ENCODE results near the gene LRRTM4. TPM values are rescaled to one million over a fixed set of nuclear protein-coding genes. Genes with fewer than 3 reads are reported as not detected.
A peak's percentile ranks its signal among the peaks of the same experiment; 100 is the strongest.

Gene LRRTM4
- polyA plus RNA-seq, 1 donor from 2014 or later = 37.1 TPM

- H3K36me3 ChIP-seq (ENCODE audit: insufficient read depth, low read length) = no peaks in the 10 kb centered on the region
- H3K79me2 ChIP-seq (replicated peaks; ENCODE audit: insufficient read depth, low read length) = no peaks in the 10 kb centered on the region
- peaks cover 3% of the 10 kb centered on the region for H3F3A ChIP-seq (ENCODE audit: insufficient read depth, low read length, poor library complexity, severe bottlenecking)
- no peaks in the 10 kb centered on the region for H3K9me2 ChIP-seq (ENCODE audit: insufficient read depth, low read length)
- no peak overlapping the region for H3K4me3 ChIP-seq (ENCODE audit: low read length)
- no peak for TF ChIP-seq SMC3 (conservative IDR thresholded peaks at IDR 0.05; ENCODE audit: poor library complexity)
- no peak for TF ChIP-seq CTCF (IDR thresholded peaks at IDR 0.05; ENCODE audit: poor library complexity, severe bottlenecking)
- TF ChIP-seq EP300 (conservative IDR thresholded peaks at IDR 0.05; ENCODE audit: poor library complexity, severe bottlenecking) = no peak
- TF ChIP-seq EZH2 (IDR thresholded peaks at IDR 0.05; ENCODE audit: borderline replicate concordance, insufficient read depth, low read length, poor library complexity, severe bottlenecking) = no peak
- TF ChIP-seq, protein P1, sequence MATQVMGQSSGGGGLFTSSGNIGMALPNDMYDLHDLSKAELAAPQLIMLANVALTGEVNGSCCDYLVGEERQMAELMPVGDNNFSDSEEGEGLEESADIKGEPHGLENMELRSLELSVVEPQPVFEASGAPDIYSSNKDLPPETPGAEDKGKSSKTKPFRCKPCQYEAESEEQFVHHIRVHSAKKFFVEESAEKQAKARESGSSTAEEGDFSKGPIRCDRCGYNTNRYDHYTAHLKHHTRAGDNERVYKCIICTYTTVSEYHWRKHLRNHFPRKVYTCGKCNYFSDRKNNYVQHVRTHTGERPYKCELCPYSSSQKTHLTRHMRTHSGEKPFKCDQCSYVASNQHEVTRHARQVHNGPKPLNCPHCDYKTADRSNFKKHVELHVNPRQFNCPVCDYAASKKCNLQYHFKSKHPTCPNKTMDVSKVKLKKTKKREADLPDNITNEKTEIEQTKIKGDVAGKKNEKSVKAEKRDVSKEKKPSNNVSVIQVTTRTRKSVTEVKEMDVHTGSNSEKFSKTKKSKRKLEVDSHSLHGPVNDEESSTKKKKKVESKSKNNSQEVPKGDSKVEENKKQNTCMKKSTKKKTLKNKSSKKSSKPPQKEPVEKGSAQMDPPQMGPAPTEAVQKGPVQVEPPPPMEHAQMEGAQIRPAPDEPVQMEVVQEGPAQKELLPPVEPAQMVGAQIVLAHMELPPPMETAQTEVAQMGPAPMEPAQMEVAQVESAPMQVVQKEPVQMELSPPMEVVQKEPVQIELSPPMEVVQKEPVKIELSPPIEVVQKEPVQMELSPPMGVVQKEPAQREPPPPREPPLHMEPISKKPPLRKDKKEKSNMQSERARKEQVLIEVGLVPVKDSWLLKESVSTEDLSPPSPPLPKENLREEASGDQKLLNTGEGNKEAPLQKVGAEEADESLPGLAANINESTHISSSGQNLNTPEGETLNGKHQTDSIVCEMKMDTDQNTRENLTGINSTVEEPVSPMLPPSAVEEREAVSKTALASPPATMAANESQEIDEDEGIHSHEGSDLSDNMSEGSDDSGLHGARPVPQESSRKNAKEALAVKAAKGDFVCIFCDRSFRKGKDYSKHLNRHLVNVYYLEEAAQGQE (IDR thresholded peaks at IDR 0.05; ENCODE audit: borderline replicate concordance) = no peak
- no peak for TF ChIP-seq MXI1 (conservative IDR thresholded peaks at IDR 0.05; ENCODE audit: poor library complexity, severe bottlenecking)
- TF ChIP-seq TAF1 (IDR thresholded peaks at IDR 0.05; ENCODE audit: low read depth) = no peak
- no peak for TF ChIP-seq POLR2AphosphoS5 (IDR thresholded peaks at IDR 0.05)
- no peak for TF ChIP-seq RAD21 (conservative IDR thresholded peaks at IDR 0.05)
- no peak overlapping the region for H2AFZ ChIP-seq (ENCODE audit: low read depth, low read length)
- no peaks in the 10 kb centered on the region for H3K27me3 ChIP-seq (ENCODE audit: insufficient read depth, low read depth, low read length)
- H3K9me3 ChIP-seq (ENCODE audit: low read length) = no peaks in the 10 kb centered on the region
- no peak overlapping the region for H3K27ac ChIP-seq (ENCODE audit: low read length)
- no peak overlapping the region for H3K4me2 ChIP-seq (ENCODE audit: low read length)
- no peak overlapping the region for H3K9ac ChIP-seq (ENCODE audit: low read length)
- H4K20me1 ChIP-seq (ENCODE audit: insufficient read depth) = no peaks in the 10 kb centered on the region
Observed at GRCh38 chr2:76975752-76976151, 546.4 kb downstream of the LRRTM4 start.

GRCh38 chr2:76973610-76974009 is 548.6 kb downstream of the LRRTM4 start:
- TF ChIP-seq SMC3 (conservative IDR thresholded peaks at IDR 0.05; ENCODE audit: poor library complexity) (no peak), EP300 (conservative IDR thresholded peaks at IDR 0.05; ENCODE audit: poor library complexity, severe bottlenecking) (peak; percentile 95), RAD21 (conservative IDR thresholded peaks at IDR 0.05) (peak; percentile 20), EZH2 (IDR thresholded peaks at IDR 0.05; ENCODE audit: borderline replicate concordance, insufficient read depth, low read length, poor library complexity, severe bottlenecking) (no peak), POLR2AphosphoS5 (IDR thresholded peaks at IDR 0.05) (peak; percentile 65), TAF1 (IDR thresholded peaks at IDR 0.05; ENCODE audit: low read depth) (no peak), CTCF (IDR thresholded peaks at IDR 0.05; ENCODE audit: poor library complexity, severe bottlenecking) (no peak), MXI1 (conservative IDR thresholded peaks at IDR 0.05; ENCODE audit: poor library complexity, severe bottlenecking) (no peak)
- TF ChIP-seq, protein P1 (IDR thresholded peaks at IDR 0.05; ENCODE audit: borderline replicate concordance) = peak; percentile 74
- H2AFZ ChIP-seq (ENCODE audit: low read depth, low read length) = no peak overlapping the region
- H3K36me3 ChIP-seq (ENCODE audit: insufficient read depth, low read length) = no peaks in the 10 kb centered on the region
- H3K9ac ChIP-seq (ENCODE audit: low read length) = no peak overlapping the region
- no peaks in the 10 kb centered on the region for H3K9me2 ChIP-seq (ENCODE audit: insufficient read depth, low read length)
- H3K79me2 ChIP-seq (replicated peaks; ENCODE audit: insufficient read depth, low read length) = no peaks in the 10 kb centered on the region
- H3K9me3 ChIP-seq (ENCODE audit: low read length) = no peaks in the 10 kb centered on the region
- H3K4me3 ChIP-seq (ENCODE audit: low read length) = no peak overlapping the region
- H3K27ac ChIP-seq (ENCODE audit: low read length) = peak overlapping the region; percentile 38
- no peak overlapping the region for H3K4me2 ChIP-seq (ENCODE audit: low read length)
- H3F3A ChIP-seq (ENCODE audit: insufficient read depth, low read length, poor library complexity, severe bottlenecking) = no peaks in the 10 kb centered on the region
- no peaks in the 10 kb centered on the region for H3K27me3 ChIP-seq (ENCODE audit: insufficient read depth, low read depth, low read length)
- H4K20me1 ChIP-seq (ENCODE audit: insufficient read depth) = no peaks in the 10 kb centered on the region
